Stomach (tissue), 9 donors: ENCODE results near the gene TENM4. TPM values are rescaled to one million over a fixed set of nuclear protein-coding genes. Genes with fewer than 3 reads are reported as not detected.
A peak's percentile ranks its signal among the peaks of the same experiment; 100 is the strongest.

Source experiments
- DNase-seq, 2 donors: peaks; one replicate each; pipeline versions ENCODE4 v3.0.0 to v3.0.0-alpha.2; 2013 to 2019
- H3K27ac ChIP-seq, 5 donors: fragments of 200-600 bp in 4 of 5; sonication (generic) in 4 of 5; one replicate each; pipeline ENCODE4 v1.5.1; 2013 to 2019; ENCODE audit warnings: mild to moderate bottlenecking in 1 of 5, moderate library complexity in 1 of 5
- H3K27me3 ChIP-seq, 3 donors: fragments of 200-600 bp; sonication (generic); one replicate each; pipeline ENCODE4 v1.5.1; 2017 to 2019; ENCODE audit warnings: mixed run types in 1 of 3
- H3K36me3 ChIP-seq, 4 donors: fragments of 200-600 bp; sonication (generic); 1 replicate in 3 of 4; 2 replicates in 1 of 4; pipeline ENCODE4 v1.5.1; 2016 to 2019
- H3K4me1 ChIP-seq, 4 donors: fragments of 200-600 bp; sonication (generic); one replicate each; pipeline ENCODE4 v1.5.1; 2016 to 2019
- H3K4me3 ChIP-seq, 4 donors: fragments of 200-600 bp; sonication (generic) in 3 of 4; one replicate each; pipeline ENCODE4 v1.5.1; 2016 to 2019; ENCODE audit warnings: mild to moderate bottlenecking in 1 of 4
- H3K9me3 ChIP-seq, 4 donors: fragments of 200-600 bp; sonication (generic); one replicate each; pipeline ENCODE4 v1.5.1; 2016 to 2019
- EP300 ChIP-seq: sonication (generic); formaldehyde crosslinking; IDR thresholded peaks from one replicate; pipeline ENCODE4 v1.6.1; 2017; ENCODE audit warnings: antibody characterized with exemption
- POLR2A ChIP-seq, 4 donors: fragments of 450-650 bp; IDR thresholded peaks; one replicate each; pipeline ENCODE4 v1.6.1; 2016; ENCODE audit warnings: antibody characterized with exemption in 4 of 4, control low read depth in 2 of 4, mild to moderate bottlenecking in 1 of 4, moderate library complexity in 1 of 4
- POLR2AphosphoS5 ChIP-seq, 3 donors: sonication (generic); formaldehyde crosslinking; IDR thresholded peaks; one replicate each; pipeline ENCODE4 v1.6.1; 2016; ENCODE audit warnings: antibody characterized with exemption in 3 of 3
- WGBS, 5 donors: extraction: QIAGEN DNeasy Blood & Tissue Kit in 3 of 5; methylation state at CpG; one replicate each; pipeline versions ENCODE4 v1.1.5 to v1.1.7; 2013 to 2018; 5-methylcytosine and 5-hydroxymethylcytosine counted together
- intact Hi-C: fragments of 100-400 bp; cut with DNase I; formaldehyde crosslinking; loops from one replicate; pipeline ENCODE4 v1.15.1; 2023; ENCODE audit warnings: low total_unique reads
- polyA plus RNA-seq, 3 donors: library from polyadenylated mRNA; stranded (reverse); fragments of 200-250 nt; gene quantifications; one replicate each; pipeline ENCODE4 v1.2.3, GENCODE V29; 2013
- total RNA-seq, 5 donors: library from RNA; depleted of rRNA; stranded (reverse); fragments of >200 nt; gene quantifications; one replicate each; pipeline versions ENCODE4 v1.1.0 to v1.2.3, GENCODE V29; 2014 to 2016
- TF ChIP-seq, protein P1 (sequence below), 7 experiments: fragments of 450-650 bp in 4 of 7; fragments of 200-600 bp in 3 of 7; sonication (generic) in 3 of 7; IDR thresholded peaks; one replicate each; pipeline ENCODE4 v1.5.1; 2016 to 2019; ENCODE audit warnings: antibody characterized with exemption in 7 of 7, control low read depth in 2 of 7, mild to moderate bottlenecking in 1 of 7
- donor health status: healthy with polysubstance abuse.
- donor health status: Bipolar disorder and iron deficiency.
- donor health status: healthy.

The TENM4 gene
- total and polyA plus RNA-seq, 8 donors: 0.06 to 13.2 (median 0.87) TPM; not detected in 1

DNA sequence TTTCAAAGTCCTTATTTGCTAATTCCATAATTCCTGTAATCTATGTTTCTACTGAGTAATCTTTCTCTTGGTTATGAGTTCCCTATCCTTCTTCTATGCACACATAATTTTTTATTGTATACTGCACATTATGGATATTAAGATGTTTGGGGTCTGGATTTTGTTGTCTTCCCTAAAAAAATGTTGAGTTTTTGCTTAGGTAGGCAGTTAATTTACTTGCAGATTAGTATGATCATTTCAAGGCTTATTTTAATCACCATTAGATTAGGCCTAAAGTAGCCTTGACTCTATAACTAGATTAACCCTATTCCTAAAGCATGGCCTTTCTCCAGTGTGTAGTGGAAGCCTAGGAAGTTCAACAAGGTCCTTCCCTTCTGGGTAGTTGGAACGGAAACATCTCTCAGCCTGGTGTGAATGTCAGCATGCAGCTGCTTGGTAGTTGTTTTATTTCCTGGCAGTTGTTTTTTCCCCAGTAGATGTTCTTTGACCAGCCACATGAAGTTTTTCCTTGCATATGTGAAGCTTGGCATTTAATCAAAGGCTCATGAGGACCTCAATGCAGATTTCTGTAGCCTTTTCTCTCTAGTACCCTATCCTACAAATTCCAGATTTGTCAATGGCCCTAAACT lies 446.9 kb downstream of the TENM4 start:
- Histone ChIP-seq H3K27ac (no peak overlapping the region), H3K27me3 (peaks cover 0 to 4% (median 0%) of the 10 kb centered on the region in 3 donors), H3K4me3 (no peak overlapping the region), H3K36me3 (no peaks in the 10 kb centered on the region), H3K9me3 (peaks cover 0 to 6% (median 1%) of the 10 kb centered on the region in 4 donors), H3K4me1 (no peaks in the 10 kb centered on the region)
- DNase-seq: peak in 1 of 2 donors; percentile 16
- intact Hi-C loops: no loop called here
- no peak for TF ChIP-seq POLR2A (IDR thresholded peaks at IDR 0.05)
- TF ChIP-seq, protein P1, sequence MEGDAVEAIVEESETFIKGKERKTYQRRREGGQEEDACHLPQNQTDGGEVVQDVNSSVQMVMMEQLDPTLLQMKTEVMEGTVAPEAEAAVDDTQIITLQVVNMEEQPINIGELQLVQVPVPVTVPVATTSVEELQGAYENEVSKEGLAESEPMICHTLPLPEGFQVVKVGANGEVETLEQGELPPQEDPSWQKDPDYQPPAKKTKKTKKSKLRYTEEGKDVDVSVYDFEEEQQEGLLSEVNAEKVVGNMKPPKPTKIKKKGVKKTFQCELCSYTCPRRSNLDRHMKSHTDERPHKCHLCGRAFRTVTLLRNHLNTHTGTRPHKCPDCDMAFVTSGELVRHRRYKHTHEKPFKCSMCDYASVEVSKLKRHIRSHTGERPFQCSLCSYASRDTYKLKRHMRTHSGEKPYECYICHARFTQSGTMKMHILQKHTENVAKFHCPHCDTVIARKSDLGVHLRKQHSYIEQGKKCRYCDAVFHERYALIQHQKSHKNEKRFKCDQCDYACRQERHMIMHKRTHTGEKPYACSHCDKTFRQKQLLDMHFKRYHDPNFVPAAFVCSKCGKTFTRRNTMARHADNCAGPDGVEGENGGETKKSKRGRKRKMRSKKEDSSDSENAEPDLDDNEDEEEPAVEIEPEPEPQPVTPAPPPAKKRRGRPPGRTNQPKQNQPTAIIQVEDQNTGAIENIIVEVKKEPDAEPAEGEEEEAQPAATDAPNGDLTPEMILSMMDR (IDR thresholded peaks at IDR 0.05): no peak
- 60 to 93% (median 82%) methylated on average over 1 of the region's 1 CpG for WGBS, 5 donors

DNA sequence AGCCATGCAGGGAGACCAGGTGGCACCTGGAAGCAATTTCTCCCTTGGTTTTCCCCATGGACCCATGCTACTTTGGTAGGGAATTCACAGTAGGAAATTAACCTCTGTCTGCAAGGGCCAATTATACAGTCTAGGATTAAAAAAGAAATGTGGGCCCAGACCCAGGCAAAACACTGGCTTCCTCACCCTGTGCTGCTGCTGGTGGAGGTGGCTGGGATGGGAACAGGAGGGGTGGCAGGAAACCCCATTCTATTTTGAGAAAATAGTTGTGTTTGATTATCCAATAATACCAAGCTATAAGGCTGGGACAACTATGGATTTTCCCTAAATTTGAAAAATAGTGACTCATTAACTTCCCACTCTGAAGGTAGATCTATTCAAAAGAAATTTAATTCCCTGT lies 449.1 kb downstream of the TENM4 start:
- H3K4me1 ChIP-seq: no peaks in the 10 kb centered on the region
- DNase-seq: no peak
- no peak overlapping the region for H3K27ac ChIP-seq
- H3K9me3 ChIP-seq: no peaks in the 10 kb centered on the region
- H3K27me3 ChIP-seq: peaks cover 0 to 4% (median 0%) of the 10 kb centered on the region in 3 donors
- intact Hi-C loops: no loop called here
- no peaks in the 10 kb centered on the region for H3K36me3 ChIP-seq
- no peak overlapping the region for H3K4me3 ChIP-seq
- TF ChIP-seq, protein P1 (IDR thresholded peaks at IDR 0.05): no peak
- TF ChIP-seq POLR2AphosphoS5 (IDR thresholded peaks at IDR 0.05): no peak
- TF ChIP-seq EP300: no peak
- TF ChIP-seq POLR2A (IDR thresholded peaks at IDR 0.05): no peak

DNA sequence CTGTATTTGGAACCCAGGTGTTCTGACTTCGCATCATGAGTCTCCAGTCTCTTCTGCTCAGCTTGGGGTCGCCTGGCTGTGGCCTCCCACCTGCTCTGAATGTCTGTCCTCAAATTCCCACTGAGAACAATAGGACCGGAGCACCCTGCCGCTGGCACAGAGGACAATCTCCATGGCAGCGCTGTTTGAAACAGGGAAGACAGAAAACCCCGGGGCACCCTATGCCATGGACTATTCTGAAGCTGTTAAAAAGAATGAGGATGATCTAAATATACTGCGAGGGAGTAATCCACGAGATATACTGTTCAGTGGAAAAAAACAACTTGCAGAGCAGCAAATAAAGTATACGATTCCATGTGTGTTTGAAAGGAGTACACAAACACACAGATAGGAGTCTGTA lies 450.6 kb downstream of the TENM4 start:
- H3K4me1 ChIP-seq: no peaks in the 10 kb centered on the region
- 65 to 73% (median 66%) methylated on average over 9 of the region's 9 CpGs for WGBS, 5 donors
- no peak overlapping the region for H3K27ac ChIP-seq
- no peak for DNase-seq
- intact Hi-C loops: no loop called here
- H3K9me3 ChIP-seq: no peaks in the 10 kb centered on the region
- H3K4me3 ChIP-seq: no peak overlapping the region
- H3K27me3 ChIP-seq: no peaks in the 10 kb centered on the region
- no peaks in the 10 kb centered on the region for H3K36me3 ChIP-seq
- TF ChIP-seq EP300: no peak
- TF ChIP-seq POLR2A (IDR thresholded peaks at IDR 0.05): no peak
- TF ChIP-seq POLR2AphosphoS5 (IDR thresholded peaks at IDR 0.05): no peak
- TF ChIP-seq, protein P1 (IDR thresholded peaks at IDR 0.05): no peak

DNA sequence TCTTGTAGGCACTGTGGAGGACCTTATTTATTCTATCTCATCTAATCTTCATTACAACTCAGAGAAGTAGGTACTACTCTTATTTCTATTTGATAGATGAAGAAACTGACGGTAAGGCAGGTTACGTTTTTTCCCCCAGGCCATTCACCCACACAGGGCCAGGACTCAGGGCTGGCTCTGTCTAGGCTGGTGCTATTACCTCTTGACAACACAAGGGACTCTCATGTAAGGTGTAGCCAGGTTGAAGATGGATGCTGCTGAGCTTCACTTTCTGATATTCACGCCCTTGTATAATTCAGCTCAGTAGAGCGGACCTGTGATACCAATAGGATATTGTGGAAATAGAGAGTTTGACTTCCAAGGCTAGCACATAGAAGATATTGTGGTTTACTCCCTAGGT lies 453.1 kb downstream of the TENM4 start:
- H3K9me3 ChIP-seq: no peaks in the 10 kb centered on the region
- 90 to 98% (median 97%) methylated on average over 4 of the region's 4 CpGs for WGBS, 5 donors
- no peak for DNase-seq
- intact Hi-C loops: no loop called here
- H3K36me3 ChIP-seq: no peaks in the 10 kb centered on the region
- TF ChIP-seq POLR2A (IDR thresholded peaks at IDR 0.05) (no peak), EP300 (no peak), POLR2AphosphoS5 (IDR thresholded peaks at IDR 0.05) (no peak)
- TF ChIP-seq, protein P1 (IDR thresholded peaks at IDR 0.05): no peak
- no peak overlapping the region for H3K4me3 ChIP-seq
- H3K27me3 ChIP-seq: no peaks in the 10 kb centered on the region
- H3K4me1 ChIP-seq: no peaks in the 10 kb centered on the region
- H3K27ac ChIP-seq: no peak overlapping the region
